Measurements from ENCODE around the gene AAMDC.
"Not testable (repeated sequence)": the region's sequence is repeated elsewhere in the genome, so short reads cannot be mapped to it uniquely, and the experiment has no call there.

Gene AAMDC

DNA sequence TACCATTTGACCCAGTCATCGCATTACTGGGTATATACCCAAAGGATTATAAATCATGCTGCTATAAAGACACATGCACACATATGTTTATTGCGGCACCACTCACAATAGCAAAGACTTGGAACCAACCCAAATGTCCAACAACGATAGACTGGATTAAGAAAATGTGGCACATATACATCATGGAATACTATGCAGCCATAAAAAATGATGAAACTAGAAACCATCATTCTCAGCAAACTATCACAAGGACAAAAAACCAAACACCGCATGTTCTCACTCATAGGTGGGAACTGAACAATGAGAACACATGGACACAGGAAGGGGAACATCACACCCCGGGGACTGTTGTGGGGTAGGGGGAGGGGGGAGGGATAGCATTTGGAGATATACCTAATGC lies 68.1 kb downstream of the AAMDC start:
- H3K27ac ChIP-seq (ENCODE audit: low read depth, low read length); H3K4me1 ChIP-seq (ENCODE audit: insufficient read depth, low read length); H3K4me3 ChIP-seq (ENCODE audit: low read depth in 1 of 2, low read length in 2 of 2); H3K27me3 ChIP-seq (ENCODE audit: control insufficient read depth in 1 of 2, insufficient read depth in 2 of 2, low read length in 2 of 2); H3K9me3 ChIP-seq (ENCODE audit: low read length); H3K9ac ChIP-seq (ENCODE audit: low read length): not testable (repeated sequence)
- H3K36me3 ChIP-seq (ENCODE audit: insufficient read depth, low read length) = peaks cover 13% of the 10 kb centered on the region

GRCh38 chr11:77890100-77890614 lies 69.2 kb downstream of the AAMDC start:
- not testable (repeated sequence) for H3K27ac ChIP-seq (ENCODE audit: low read depth, low read length); H3K4me1 ChIP-seq (ENCODE audit: insufficient read depth, low read length); H3K27me3 ChIP-seq (ENCODE audit: control insufficient read depth in 1 of 2, insufficient read depth in 2 of 2, low read length in 2 of 2); H3K4me3 ChIP-seq (ENCODE audit: low read depth in 1 of 2, low read length in 2 of 2); H3K9ac ChIP-seq (ENCODE audit: low read length); H3K9me3 ChIP-seq (ENCODE audit: low read length)
- peaks cover 22% of the 10 kb centered on the region for H3K36me3 ChIP-seq (ENCODE audit: insufficient read depth, low read length)

GRCh38 chr11:77890619-77891056 lies 69.7 kb downstream of the AAMDC start:
- not testable (repeated sequence) for H3K4me1 ChIP-seq (ENCODE audit: insufficient read depth, low read length); H3K27ac ChIP-seq (ENCODE audit: low read depth, low read length); H3K4me3 ChIP-seq (ENCODE audit: low read depth in 1 of 2, low read length in 2 of 2); H3K27me3 ChIP-seq (ENCODE audit: control insufficient read depth in 1 of 2, insufficient read depth in 2 of 2, low read length in 2 of 2); H3K9me3 ChIP-seq (ENCODE audit: low read length); H3K9ac ChIP-seq (ENCODE audit: low read length)
- peaks cover 22% of the 10 kb centered on the region for H3K36me3 ChIP-seq (ENCODE audit: insufficient read depth, low read length)

GRCh38 chr11:77891256-77891655 lies 70.3 kb downstream of the AAMDC start:
- H3K4me3 ChIP-seq (ENCODE audit: low read depth in 1 of 2, low read length in 2 of 2); H3K27ac ChIP-seq (ENCODE audit: low read depth, low read length); H3K27me3 ChIP-seq (ENCODE audit: control insufficient read depth in 1 of 2, insufficient read depth in 2 of 2, low read length in 2 of 2); H3K4me1 ChIP-seq (ENCODE audit: insufficient read depth, low read length); H3K9ac ChIP-seq (ENCODE audit: low read length); H3K9me3 ChIP-seq (ENCODE audit: low read length): not testable (repeated sequence)
- H3K36me3 ChIP-seq (ENCODE audit: insufficient read depth, low read length) = peaks cover 16% of the 10 kb centered on the region

GRCh38 chr11:77891703-77892102 lies 70.8 kb downstream of the AAMDC start:
- H3K27ac ChIP-seq (ENCODE audit: low read depth, low read length); H3K4me1 ChIP-seq (ENCODE audit: insufficient read depth, low read length); H3K27me3 ChIP-seq (ENCODE audit: control insufficient read depth in 1 of 2, insufficient read depth in 2 of 2, low read length in 2 of 2); H3K4me3 ChIP-seq (ENCODE audit: low read depth in 1 of 2, low read length in 2 of 2); H3K9me3 ChIP-seq (ENCODE audit: low read length); H3K9ac ChIP-seq (ENCODE audit: low read length): not testable (repeated sequence)
- peaks cover 14% of the 10 kb centered on the region for H3K36me3 ChIP-seq (ENCODE audit: insufficient read depth, low read length)

DNA sequence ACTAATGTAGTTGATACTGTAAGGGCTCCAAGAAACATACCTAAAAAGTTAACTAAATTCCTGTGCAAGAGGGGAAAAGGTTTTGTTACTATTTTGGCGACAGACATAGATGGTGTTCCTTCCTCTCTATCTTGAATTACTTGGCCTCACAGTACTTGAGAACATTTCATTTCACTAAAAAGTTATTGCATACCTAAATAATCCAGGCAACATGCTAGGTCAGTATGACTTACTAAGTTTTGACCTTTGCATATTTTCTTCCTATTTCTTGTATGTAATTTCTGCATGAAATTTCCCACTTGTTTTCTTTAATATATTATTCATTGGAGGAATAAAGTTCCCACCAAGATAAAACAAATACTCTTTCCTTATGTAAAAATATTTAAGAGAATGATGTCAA lies 74.0 kb downstream of the AAMDC start:
- H3K4me3 ChIP-seq (ENCODE audit: low read depth in 1 of 2, low read length in 2 of 2); H3K27me3 ChIP-seq (ENCODE audit: control insufficient read depth in 1 of 2, insufficient read depth in 2 of 2, low read length in 2 of 2); H3K27ac ChIP-seq (ENCODE audit: low read depth, low read length); H3K36me3 ChIP-seq (ENCODE audit: insufficient read depth, low read length); H3K9ac ChIP-seq (ENCODE audit: low read length); H3K4me1 ChIP-seq (ENCODE audit: insufficient read depth, low read length); H3K9me3 ChIP-seq (ENCODE audit: low read length): not testable (repeated sequence)

DNA sequence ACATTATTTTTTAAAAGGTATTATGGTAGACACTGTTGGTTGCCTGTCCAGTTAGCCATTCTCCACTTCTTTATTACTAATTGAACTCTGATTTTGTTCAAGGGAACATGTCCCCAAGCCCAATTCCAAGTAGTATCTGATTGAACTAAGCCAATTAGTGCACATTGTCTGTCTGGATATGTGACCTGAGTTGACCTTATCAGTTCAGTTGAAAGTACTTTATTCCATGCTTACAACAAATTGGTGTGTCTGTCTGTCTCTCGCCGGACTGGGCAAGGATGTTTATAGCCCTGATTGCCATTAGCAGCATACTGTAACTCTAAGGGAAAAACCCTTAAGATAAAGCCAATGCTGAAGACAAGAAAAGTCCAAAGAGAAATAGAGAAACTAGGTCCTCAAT lies 87.9 kb downstream of the AAMDC start:
- Histone ChIP-seq H3K4me3 (ENCODE audit: low read depth in 1 of 2, low read length in 2 of 2) (no peak overlapping the region), H3K27me3 (ENCODE audit: control insufficient read depth in 1 of 2, insufficient read depth in 2 of 2, low read length in 2 of 2) (no peaks in the 10 kb centered on the region), H3K36me3 (ENCODE audit: insufficient read depth, low read length) (peaks cover 7% of the 10 kb centered on the region), H3K9me3 (ENCODE audit: low read length) (no peaks in the 10 kb centered on the region), H3K9ac (ENCODE audit: low read length) (no peak overlapping the region), H3K27ac (ENCODE audit: low read depth, low read length) (no peak overlapping the region), H3K4me1 (ENCODE audit: insufficient read depth, low read length) (peaks cover 2% of the 10 kb centered on the region)

DNA sequence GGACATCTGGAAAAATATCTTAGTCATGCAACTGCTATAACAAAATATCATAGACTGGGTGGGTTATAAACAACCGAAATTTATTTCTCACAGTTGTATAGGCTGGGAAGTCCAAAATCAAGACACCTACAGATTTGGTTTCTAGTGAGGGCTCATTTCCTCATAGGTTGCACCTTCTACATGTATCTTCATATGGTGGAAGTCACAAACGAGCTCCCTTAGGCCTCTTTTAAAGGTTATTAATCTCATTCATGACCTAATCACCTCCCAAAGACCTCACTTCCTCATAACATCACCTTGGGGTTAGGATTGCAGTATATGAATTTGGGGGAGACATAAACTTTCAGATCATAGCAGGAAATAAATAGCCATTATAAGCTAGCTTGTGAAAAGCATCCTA lies 88.3 kb downstream of the AAMDC start:
- Histone ChIP-seq H3K36me3 (ENCODE audit: insufficient read depth, low read length) (peaks cover 7% of the 10 kb centered on the region), H3K9me3 (ENCODE audit: low read length) (no peaks in the 10 kb centered on the region), H3K27ac (ENCODE audit: low read depth, low read length) (no peak overlapping the region), H3K27me3 (ENCODE audit: control insufficient read depth in 1 of 2, insufficient read depth in 2 of 2, low read length in 2 of 2) (no peaks in the 10 kb centered on the region), H3K4me3 (ENCODE audit: low read depth in 1 of 2, low read length in 2 of 2) (no peak overlapping the region), H3K9ac (ENCODE audit: low read length) (no peak overlapping the region), H3K4me1 (ENCODE audit: insufficient read depth, low read length) (peaks cover 6% of the 10 kb centered on the region)

- H3K9me3 ChIP-seq (ENCODE audit: low read length); H3K9ac ChIP-seq (ENCODE audit: low read length); H3K4me3 ChIP-seq (ENCODE audit: low read depth in 1 of 2, low read length in 2 of 2); H3K27ac ChIP-seq (ENCODE audit: low read depth, low read length); H3K27me3 ChIP-seq (ENCODE audit: control insufficient read depth in 1 of 2, insufficient read depth in 2 of 2, low read length in 2 of 2); H3K36me3 ChIP-seq (ENCODE audit: insufficient read depth, low read length): not testable (repeated sequence)
- peaks cover 13% of the 10 kb centered on the region for H3K4me1 ChIP-seq (ENCODE audit: insufficient read depth, low read length)
Observed at GRCh38 chr11:77910828-77911227, 89.9 kb downstream of the AAMDC start.

DNA sequence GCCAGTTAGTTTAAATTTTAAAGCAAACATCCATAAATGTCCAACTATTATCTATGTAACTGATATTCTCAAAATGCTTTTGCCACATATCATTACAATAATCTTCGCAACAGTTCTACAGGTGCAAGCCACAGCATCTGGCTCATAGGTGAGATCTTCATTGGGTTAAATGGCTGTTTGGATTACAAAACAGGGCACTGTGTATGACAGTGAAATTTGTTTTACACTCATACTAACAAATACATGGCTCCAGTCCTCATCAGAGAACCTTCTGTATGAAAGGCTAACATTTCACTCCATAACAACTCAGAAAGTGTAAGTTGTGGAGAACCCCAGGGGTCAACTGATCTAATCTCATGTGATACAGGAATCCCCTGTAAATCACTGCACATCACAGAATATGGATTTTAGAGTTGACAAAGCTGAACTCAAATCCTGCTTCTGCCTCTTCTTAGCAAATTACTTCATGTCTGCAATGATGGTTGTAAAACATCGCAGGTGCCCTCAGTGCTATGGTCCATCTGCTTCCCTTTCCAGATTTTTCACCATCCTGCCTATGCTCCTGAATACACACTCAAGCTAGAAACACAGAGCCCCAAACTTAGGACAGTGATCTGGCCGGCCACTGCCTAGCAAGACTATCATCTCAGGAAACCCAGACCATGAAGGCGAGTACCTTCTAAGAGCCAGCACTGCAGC lies 92.8 kb downstream of the AAMDC start:
- not testable (repeated sequence) for H3K27me3 ChIP-seq (ENCODE audit: control insufficient read depth in 1 of 2, insufficient read depth in 2 of 2, low read length in 2 of 2); H3K4me3 ChIP-seq (ENCODE audit: low read depth in 1 of 2, low read length in 2 of 2); H3K27ac ChIP-seq (ENCODE audit: low read depth, low read length); H3K36me3 ChIP-seq (ENCODE audit: insufficient read depth, low read length); H3K9me3 ChIP-seq (ENCODE audit: low read length); H3K9ac ChIP-seq (ENCODE audit: low read length)
- H3K4me1 ChIP-seq (ENCODE audit: insufficient read depth, low read length) = peaks cover 13% of the 10 kb centered on the region

- not testable (repeated sequence) for H3K27me3 ChIP-seq (ENCODE audit: control insufficient read depth in 1 of 2, insufficient read depth in 2 of 2, low read length in 2 of 2); H3K9ac ChIP-seq (ENCODE audit: low read length); H3K4me3 ChIP-seq (ENCODE audit: low read depth in 1 of 2, low read length in 2 of 2); H3K36me3 ChIP-seq (ENCODE audit: insufficient read depth, low read length); H3K9me3 ChIP-seq (ENCODE audit: low read length); H3K27ac ChIP-seq (ENCODE audit: low read depth, low read length)
- H3K4me1 ChIP-seq (ENCODE audit: insufficient read depth, low read length) = peaks cover 13% of the 10 kb centered on the region
Observed at GRCh38 chr11:77914307-77914791, 93.4 kb downstream of the AAMDC start.

- H3K27ac ChIP-seq (ENCODE audit: low read depth, low read length); H3K36me3 ChIP-seq (ENCODE audit: insufficient read depth, low read length); H3K9ac ChIP-seq (ENCODE audit: low read length); H3K27me3 ChIP-seq (ENCODE audit: control insufficient read depth in 1 of 2, insufficient read depth in 2 of 2, low read length in 2 of 2); H3K9me3 ChIP-seq (ENCODE audit: low read length); H3K4me3 ChIP-seq (ENCODE audit: low read depth in 1 of 2, low read length in 2 of 2): not testable (repeated sequence)
- peaks cover 13% of the 10 kb centered on the region for H3K4me1 ChIP-seq (ENCODE audit: insufficient read depth, low read length)
Observed at GRCh38 chr11:77917713-77918112, 96.8 kb downstream of the AAMDC start.

Data from muscle layer of colon (tissue), 2 donors.